Activated CD4-positive, alpha-beta T cell treated with anti-CD3 and anti-CD28 coated beads for 1 hour (primary cell): ENCODE results near the gene B3GNT7.
"Not testable (repeated sequence)": the region's sequence is repeated elsewhere in the genome, so short reads cannot be mapped to it uniquely, and the experiment has no call there.

Source experiments
- DNase-seq: peaks from one replicate; pipeline ENCODE4 v3.0.0-alpha.2; 2020

B3GNT7 gene

GRCh38 chr2:231430437-231430836, 34.9 kb downstream of the B3GNT7 start:
- DNase-seq = not testable (repeated sequence)

GRCh38 chr2:231431606-231432005, 36.1 kb downstream of the B3GNT7 start:
- DNase-seq = no peak

- DNase-seq = no peak
These were observed 38.5 kb downstream of the B3GNT7 start for GRCh38 chr2:231433990-231434389.

GRCh38 chr2:231436957-231437356, 41.4 kb downstream of the B3GNT7 start:
- no peak for DNase-seq

GRCh38 chr2:231449503-231450054, 54.1 kb downstream of the B3GNT7 start:
- no peak for DNase-seq

- DNase-seq = no peak
These were observed 55.1 kb downstream of the B3GNT7 start for GRCh38 chr2:231450548-231450989.
